ENCODE data around the gene FOXL3. TPM values are rescaled to one million over a fixed set of nuclear protein-coding genes. Genes with fewer than 3 reads are reported as not detected.

Gene FOXL3
- total and polyA plus RNA-seq, 4 donors: not detected

DNA sequence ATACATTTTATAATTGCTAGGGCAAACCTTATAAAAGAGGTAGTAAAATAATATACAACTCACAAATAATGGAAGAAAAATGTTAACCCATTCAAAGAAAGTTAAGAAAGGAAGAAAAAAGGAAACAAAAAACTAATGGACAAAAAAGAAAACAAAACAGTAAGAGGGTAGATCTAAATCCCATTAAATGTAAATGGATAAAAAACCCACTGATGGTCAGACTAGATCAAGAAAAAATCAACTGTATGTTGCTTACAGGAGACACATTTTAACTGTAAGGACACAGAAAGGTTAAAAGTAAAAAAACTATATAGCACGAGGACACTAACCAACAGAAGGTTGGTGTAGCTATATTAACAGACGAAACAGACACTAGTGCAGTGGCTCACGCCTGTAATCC, 18.0 kb downstream of the FOXL3 start:
- no peaks in the 10 kb centered on the region for H3K4me1 ChIP-seq (ENCODE audit: control insufficient read depth in 4 of 4, insufficient read depth in 4 of 4, low read length in 3 of 4)
- WGBS: 70% methylated on average over 3 of the region's 3 CpGs
- no peak overlapping the region for H3K27ac ChIP-seq (ENCODE audit: low read depth in 1 of 2, low read length in 2 of 2)
- no peak overlapping the region for H3K4me3 ChIP-seq (ENCODE audit: low read depth in 1 of 3, low read length in 3 of 3)
- no peak overlapping the region for H3K9ac ChIP-seq (ENCODE audit: low read depth in 1 of 2, low read length in 2 of 2)
- no peaks in the 10 kb centered on the region for H3K9me3 ChIP-seq (ENCODE audit: control insufficient read depth in 4 of 4, low read length in 3 of 4)
- no peaks in the 10 kb centered on the region for H3K36me3 ChIP-seq (ENCODE audit: control insufficient read depth in 4 of 4, insufficient read depth in 3 of 4, low read depth in 1 of 4, low read length in 3 of 4)
- no peaks in the 10 kb centered on the region for H3K27me3 ChIP-seq (ENCODE audit: control insufficient read depth in 4 of 4, insufficient read depth in 4 of 4, low read length in 3 of 4)
- no peak for TF ChIP-seq JUND (IDR thresholded peaks at IDR 0.05)
- TF ChIP-seq, protein P1, sequence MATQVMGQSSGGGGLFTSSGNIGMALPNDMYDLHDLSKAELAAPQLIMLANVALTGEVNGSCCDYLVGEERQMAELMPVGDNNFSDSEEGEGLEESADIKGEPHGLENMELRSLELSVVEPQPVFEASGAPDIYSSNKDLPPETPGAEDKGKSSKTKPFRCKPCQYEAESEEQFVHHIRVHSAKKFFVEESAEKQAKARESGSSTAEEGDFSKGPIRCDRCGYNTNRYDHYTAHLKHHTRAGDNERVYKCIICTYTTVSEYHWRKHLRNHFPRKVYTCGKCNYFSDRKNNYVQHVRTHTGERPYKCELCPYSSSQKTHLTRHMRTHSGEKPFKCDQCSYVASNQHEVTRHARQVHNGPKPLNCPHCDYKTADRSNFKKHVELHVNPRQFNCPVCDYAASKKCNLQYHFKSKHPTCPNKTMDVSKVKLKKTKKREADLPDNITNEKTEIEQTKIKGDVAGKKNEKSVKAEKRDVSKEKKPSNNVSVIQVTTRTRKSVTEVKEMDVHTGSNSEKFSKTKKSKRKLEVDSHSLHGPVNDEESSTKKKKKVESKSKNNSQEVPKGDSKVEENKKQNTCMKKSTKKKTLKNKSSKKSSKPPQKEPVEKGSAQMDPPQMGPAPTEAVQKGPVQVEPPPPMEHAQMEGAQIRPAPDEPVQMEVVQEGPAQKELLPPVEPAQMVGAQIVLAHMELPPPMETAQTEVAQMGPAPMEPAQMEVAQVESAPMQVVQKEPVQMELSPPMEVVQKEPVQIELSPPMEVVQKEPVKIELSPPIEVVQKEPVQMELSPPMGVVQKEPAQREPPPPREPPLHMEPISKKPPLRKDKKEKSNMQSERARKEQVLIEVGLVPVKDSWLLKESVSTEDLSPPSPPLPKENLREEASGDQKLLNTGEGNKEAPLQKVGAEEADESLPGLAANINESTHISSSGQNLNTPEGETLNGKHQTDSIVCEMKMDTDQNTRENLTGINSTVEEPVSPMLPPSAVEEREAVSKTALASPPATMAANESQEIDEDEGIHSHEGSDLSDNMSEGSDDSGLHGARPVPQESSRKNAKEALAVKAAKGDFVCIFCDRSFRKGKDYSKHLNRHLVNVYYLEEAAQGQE (IDR thresholded peaks at IDR 0.05): no peak
- no peak for TF ChIP-seq FOXA2 (IDR thresholded peaks at IDR 0.05)
- no peak for TF ChIP-seq FOXA1 (IDR thresholded peaks at IDR 0.05)
- TF ChIP-seq RXRA (IDR thresholded peaks at IDR 0.05): no peak
- no peak for TF ChIP-seq NR2F2 (IDR thresholded peaks at IDR 0.05)
- TF ChIP-seq GABPA (IDR thresholded peaks at IDR 0.05 in 1 of 2, conservative IDR thresholded peaks at IDR 0.05 in 1 of 2): no peak
- no peak for TF ChIP-seq HNF4A (conservative IDR thresholded peaks at IDR 0.05)
- TF ChIP-seq, protein P2, sequence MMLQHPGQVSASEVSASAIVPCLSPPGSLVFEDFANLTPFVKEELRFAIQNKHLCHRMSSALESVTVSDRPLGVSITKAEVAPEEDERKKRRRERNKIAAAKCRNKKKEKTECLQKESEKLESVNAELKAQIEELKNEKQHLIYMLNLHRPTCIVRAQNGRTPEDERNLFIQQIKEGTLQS (IDR thresholded peaks at IDR 0.05): no peak
- TF ChIP-seq, protein P3, sequence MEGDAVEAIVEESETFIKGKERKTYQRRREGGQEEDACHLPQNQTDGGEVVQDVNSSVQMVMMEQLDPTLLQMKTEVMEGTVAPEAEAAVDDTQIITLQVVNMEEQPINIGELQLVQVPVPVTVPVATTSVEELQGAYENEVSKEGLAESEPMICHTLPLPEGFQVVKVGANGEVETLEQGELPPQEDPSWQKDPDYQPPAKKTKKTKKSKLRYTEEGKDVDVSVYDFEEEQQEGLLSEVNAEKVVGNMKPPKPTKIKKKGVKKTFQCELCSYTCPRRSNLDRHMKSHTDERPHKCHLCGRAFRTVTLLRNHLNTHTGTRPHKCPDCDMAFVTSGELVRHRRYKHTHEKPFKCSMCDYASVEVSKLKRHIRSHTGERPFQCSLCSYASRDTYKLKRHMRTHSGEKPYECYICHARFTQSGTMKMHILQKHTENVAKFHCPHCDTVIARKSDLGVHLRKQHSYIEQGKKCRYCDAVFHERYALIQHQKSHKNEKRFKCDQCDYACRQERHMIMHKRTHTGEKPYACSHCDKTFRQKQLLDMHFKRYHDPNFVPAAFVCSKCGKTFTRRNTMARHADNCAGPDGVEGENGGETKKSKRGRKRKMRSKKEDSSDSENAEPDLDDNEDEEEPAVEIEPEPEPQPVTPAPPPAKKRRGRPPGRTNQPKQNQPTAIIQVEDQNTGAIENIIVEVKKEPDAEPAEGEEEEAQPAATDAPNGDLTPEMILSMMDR (IDR thresholded peaks at IDR 0.05; ENCODE audit: low read depth, low read length, missing input control): no peak
- TF ChIP-seq TAF1 (conservative IDR thresholded peaks at IDR 0.05): no peak
- TF ChIP-seq, protein P4, sequence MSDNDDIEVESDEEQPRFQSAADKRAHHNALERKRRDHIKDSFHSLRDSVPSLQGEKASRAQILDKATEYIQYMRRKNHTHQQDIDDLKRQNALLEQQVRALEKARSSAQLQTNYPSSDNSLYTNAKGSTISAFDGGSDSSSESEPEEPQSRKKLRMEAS (IDR thresholded peaks at IDR 0.05): no peak
- TF ChIP-seq HNF4G (IDR thresholded peaks at IDR 0.05): no peak
- TF ChIP-seq SP1 (IDR thresholded peaks at IDR 0.05): no peak
- TF ChIP-seq, protein P5, sequence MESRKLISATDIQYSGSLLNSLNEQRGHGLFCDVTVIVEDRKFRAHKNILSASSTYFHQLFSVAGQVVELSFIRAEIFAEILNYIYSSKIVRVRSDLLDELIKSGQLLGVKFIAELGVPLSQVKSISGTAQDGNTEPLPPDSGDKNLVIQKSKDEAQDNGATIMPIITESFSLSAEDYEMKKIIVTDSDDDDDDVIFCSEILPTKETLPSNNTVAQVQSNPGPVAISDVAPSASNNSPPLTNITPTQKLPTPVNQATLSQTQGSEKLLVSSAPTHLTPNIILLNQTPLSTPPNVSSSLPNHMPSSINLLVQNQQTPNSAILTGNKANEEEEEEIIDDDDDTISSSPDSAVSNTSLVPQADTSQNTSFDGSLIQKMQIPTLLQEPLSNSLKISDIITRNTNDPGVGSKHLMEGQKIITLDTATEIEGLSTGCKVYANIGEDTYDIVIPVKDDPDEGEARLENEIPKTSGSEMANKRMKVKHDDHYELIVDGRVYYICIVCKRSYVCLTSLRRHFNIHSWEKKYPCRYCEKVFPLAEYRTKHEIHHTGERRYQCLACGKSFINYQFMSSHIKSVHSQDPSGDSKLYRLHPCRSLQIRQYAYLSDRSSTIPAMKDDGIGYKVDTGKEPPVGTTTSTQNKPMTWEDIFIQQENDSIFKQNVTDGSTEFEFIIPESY (IDR thresholded peaks at IDR 0.05): no peak
- TF ChIP-seq RAD21 (IDR thresholded peaks at IDR 0.05): no peak
- no peak for TF ChIP-seq EGR1 (IDR thresholded peaks at IDR 0.05; ENCODE audit: low read depth in 2 of 2)
- TF ChIP-seq YY1 (IDR thresholded peaks at IDR 0.05): no peak
- no peak for DNase-seq (ENCODE audit: low spot score)

Measured in liver (tissue), 9 donors.